ENCODE data around the gene CELA3A.

The CELA3A gene

GRCh38 chr1:22038036-22038435 is 36.6 kb downstream of the CELA3A start:
- H3K9me2 ChIP-seq (replicated peaks; ENCODE audit: insufficient read depth, low read length) = no peaks in the 10 kb centered on the region
- no peaks in the 10 kb centered on the region for H4K20me1 ChIP-seq (ENCODE audit: low read depth, low read length)
- no peaks in the 10 kb centered on the region for H3K9me3 ChIP-seq (ENCODE audit: insufficient read depth, low read length)
- no peak overlapping the region for H3K4me2 ChIP-seq (ENCODE audit: low read depth, low read length, poor library complexity, severe bottlenecking)
- H2AFZ ChIP-seq (ENCODE audit: low read depth, low read length, severe bottlenecking) = no peak overlapping the region
- H3F3A ChIP-seq (ENCODE audit: insufficient read depth) = no peaks in the 10 kb centered on the region
- H3K9ac ChIP-seq (ENCODE audit: low read length) = no peak overlapping the region
- H3K36me3 ChIP-seq (ENCODE audit: low read length) = no peaks in the 10 kb centered on the region
- H3K4me3 ChIP-seq (ENCODE audit: insufficient read depth, low read length, poor library complexity, severe bottlenecking) = no peak overlapping the region
- H3K27ac ChIP-seq (ENCODE audit: low read depth, low read length) = no peak overlapping the region
- no peaks in the 10 kb centered on the region for H3K79me2 ChIP-seq (ENCODE audit: insufficient read depth, low read length)
- no peaks in the 10 kb centered on the region for H3K27me3 ChIP-seq (ENCODE audit: low read length)
- TF ChIP-seq EZH2phosphoT487 (conservative IDR thresholded peaks at IDR 0.05; ENCODE audit: low read length) (no peak), CTCF (IDR thresholded peaks at IDR 0.05; ENCODE audit: insufficient read depth, low read length, poor library complexity, severe bottlenecking) (no peak)

GRCh38 chr1:22039594-22040285 is 38.3 kb downstream of the CELA3A start:
- no peaks in the 10 kb centered on the region for H3K27me3 ChIP-seq (ENCODE audit: low read length)
- no peaks in the 10 kb centered on the region for H4K20me1 ChIP-seq (ENCODE audit: low read depth, low read length)
- H3K9ac ChIP-seq (ENCODE audit: low read length) = no peak overlapping the region; the same call in 1 of the 2 replicates
- peak overlapping the region; percentile 46 for H3K4me2 ChIP-seq (ENCODE audit: low read depth, low read length, poor library complexity, severe bottlenecking)
- TF ChIP-seq CTCF (IDR thresholded peaks at IDR 0.05; ENCODE audit: insufficient read depth, low read length, poor library complexity, severe bottlenecking) (no peak), EZH2phosphoT487 (conservative IDR thresholded peaks at IDR 0.05; ENCODE audit: low read length) (no peak)
- H3F3A ChIP-seq (ENCODE audit: insufficient read depth) = no peaks in the 10 kb centered on the region
- H3K9me2 ChIP-seq (replicated peaks; ENCODE audit: insufficient read depth, low read length) = no peaks in the 10 kb centered on the region
- peak overlapping the region; percentile 37 for H3K27ac ChIP-seq (ENCODE audit: low read depth, low read length)
- peak overlapping the region; percentile 52 for H2AFZ ChIP-seq (ENCODE audit: low read depth, low read length, severe bottlenecking)
- H3K9me3 ChIP-seq (ENCODE audit: insufficient read depth, low read length) = no peaks in the 10 kb centered on the region
- no peak overlapping the region for H3K4me3 ChIP-seq (ENCODE audit: insufficient read depth, low read length, poor library complexity, severe bottlenecking)
- H3K36me3 ChIP-seq (ENCODE audit: low read length) = no peaks in the 10 kb centered on the region
- no peaks in the 10 kb centered on the region for H3K79me2 ChIP-seq (ENCODE audit: insufficient read depth, low read length)

GRCh38 chr1:22040286-22040623 is 38.8 kb downstream of the CELA3A start:
- Histone ChIP-seq H3K27me3 (ENCODE audit: low read length) (no peaks in the 10 kb centered on the region), H3K36me3 (ENCODE audit: low read length) (no peaks in the 10 kb centered on the region), H3K9me3 (ENCODE audit: insufficient read depth, low read length) (no peaks in the 10 kb centered on the region), H4K20me1 (ENCODE audit: low read depth, low read length) (no peaks in the 10 kb centered on the region), H3K79me2 (ENCODE audit: insufficient read depth, low read length) (no peaks in the 10 kb centered on the region), H2AFZ (ENCODE audit: low read depth, low read length, severe bottlenecking) (peak overlapping the region; percentile 52), H3F3A (ENCODE audit: insufficient read depth) (no peaks in the 10 kb centered on the region), H3K27ac (ENCODE audit: low read depth, low read length) (peak overlapping the region; percentile 37), H3K9me2 (replicated peaks; ENCODE audit: insufficient read depth, low read length) (no peaks in the 10 kb centered on the region), H3K4me2 (ENCODE audit: low read depth, low read length, poor library complexity, severe bottlenecking) (peak overlapping the region; percentile 46), H3K4me3 (ENCODE audit: insufficient read depth, low read length, poor library complexity, severe bottlenecking) (no peak overlapping the region), H3K9ac (ENCODE audit: low read length) (no peak overlapping the region)
- TF ChIP-seq EZH2phosphoT487 (conservative IDR thresholded peaks at IDR 0.05; ENCODE audit: low read length) (no peak), CTCF (IDR thresholded peaks at IDR 0.05; ENCODE audit: insufficient read depth, low read length, poor library complexity, severe bottlenecking) (no peak)
